HG03439 (cell line): ENCODE measurements around the gene PLXNC1.

ENCODE experiments used
- ATAC-seq: cut with Tn5 transposase; IDR thresholded peaks from one replicate; pipeline ENCODE4 v1.9.1; 2021; ENCODE audit warnings: mild to moderate bottlenecking, moderate library complexity; ENCODE audit not compliant: unreplicated experiment

The PLXNC1 gene

GRCh38 chr12:94326727-94327126 lies 178.3 kb downstream of the PLXNC1 start:
- ATAC-seq, result no peak

GRCh38 chr12:94327809-94328208 lies 179.4 kb downstream of the PLXNC1 start:
- no peak for ATAC-seq

GRCh38 chr12:94329366-94329765 lies 181.0 kb downstream of the PLXNC1 start:
- no peak for ATAC-seq

- ATAC-seq, result no peak
These were observed 185.0 kb downstream of the PLXNC1 start for GRCh38 chr12:94333396-94333795.

GRCh38 chr12:94336211-94336925 lies 188.0 kb downstream of the PLXNC1 start:
- no peak for ATAC-seq

- ATAC-seq, result no peak
These were observed 189.8 kb downstream of the PLXNC1 start for GRCh38 chr12:94338006-94338794.

- no peak for ATAC-seq
These were observed 192.2 kb downstream of the PLXNC1 start for GRCh38 chr12:94340573-94340972.

- ATAC-seq, result no peak
These were observed 204.8 kb downstream of the PLXNC1 start for GRCh38 chr12:94353130-94353529.
